ENCODE results near the gene WDCP.
"Not testable (repeated sequence)": the region's sequence is repeated elsewhere in the genome, so short reads cannot be mapped to it uniquely, and the experiment has no call there.

The WDCP gene

DNA sequence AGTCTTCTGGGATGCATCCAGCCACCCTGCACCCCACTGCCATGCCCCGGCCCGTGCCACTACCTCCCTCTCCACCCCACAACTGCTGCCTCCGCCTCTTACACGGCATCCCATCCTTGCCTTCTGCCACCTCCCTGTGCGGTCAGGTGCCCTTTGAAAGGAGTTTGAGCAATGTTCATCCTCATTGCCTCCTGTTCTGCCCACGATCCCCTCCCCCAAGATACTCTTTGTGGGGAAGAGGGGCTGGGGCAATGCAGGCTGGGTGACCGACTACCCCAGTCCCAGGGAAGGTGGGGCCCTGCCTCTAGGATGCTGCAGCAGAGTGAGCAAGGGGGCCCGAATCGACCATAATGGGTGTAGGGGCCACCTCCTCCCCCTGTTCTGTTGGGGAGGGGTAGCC lies 28.9 kb downstream of the WDCP start:
- Histone ChIP-seq H3K4me2 (ENCODE audit: low read length) (no peak overlapping the region), H3K9me3 (replicated peaks; ENCODE audit: low read length) (no peaks in the 10 kb centered on the region), H3K9ac (ENCODE audit: low read depth, low read length) (no peak overlapping the region), H3K4me3 (ENCODE audit: low read length) (no peak overlapping the region), H3K36me3 (ENCODE audit: insufficient read depth, low read length) (peaks cover 6% of the 10 kb centered on the region), H3K27me3 (ENCODE audit: control insufficient read depth, insufficient read depth, low read length) (no peaks in the 10 kb centered on the region), H3K4me1 (ENCODE audit: control insufficient read depth, insufficient read depth, low read length) (peaks cover 27% of the 10 kb centered on the region)

DNA sequence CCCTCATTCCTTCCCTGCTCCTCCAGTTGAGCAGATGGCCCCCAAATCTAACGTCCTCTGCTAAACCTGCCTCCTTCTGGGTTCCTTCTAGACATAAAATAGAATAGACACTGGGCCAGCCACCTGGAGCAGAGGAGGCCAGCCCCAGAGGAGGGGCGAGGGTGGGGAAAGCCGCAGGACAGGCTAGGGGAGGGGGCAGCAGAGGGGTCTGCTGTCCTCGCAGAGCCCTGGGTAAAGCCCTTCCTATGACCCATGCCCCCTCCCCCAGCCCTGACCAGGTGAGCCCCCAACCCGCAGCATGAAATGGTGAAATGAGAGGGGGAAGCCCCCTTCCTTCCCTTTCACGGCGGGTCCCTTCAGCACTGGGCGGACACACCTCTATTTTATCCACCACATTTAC lies 29.5 kb downstream of the WDCP start:
- no peaks in the 10 kb centered on the region for H3K27me3 ChIP-seq (ENCODE audit: control insufficient read depth, insufficient read depth, low read length)

DNA sequence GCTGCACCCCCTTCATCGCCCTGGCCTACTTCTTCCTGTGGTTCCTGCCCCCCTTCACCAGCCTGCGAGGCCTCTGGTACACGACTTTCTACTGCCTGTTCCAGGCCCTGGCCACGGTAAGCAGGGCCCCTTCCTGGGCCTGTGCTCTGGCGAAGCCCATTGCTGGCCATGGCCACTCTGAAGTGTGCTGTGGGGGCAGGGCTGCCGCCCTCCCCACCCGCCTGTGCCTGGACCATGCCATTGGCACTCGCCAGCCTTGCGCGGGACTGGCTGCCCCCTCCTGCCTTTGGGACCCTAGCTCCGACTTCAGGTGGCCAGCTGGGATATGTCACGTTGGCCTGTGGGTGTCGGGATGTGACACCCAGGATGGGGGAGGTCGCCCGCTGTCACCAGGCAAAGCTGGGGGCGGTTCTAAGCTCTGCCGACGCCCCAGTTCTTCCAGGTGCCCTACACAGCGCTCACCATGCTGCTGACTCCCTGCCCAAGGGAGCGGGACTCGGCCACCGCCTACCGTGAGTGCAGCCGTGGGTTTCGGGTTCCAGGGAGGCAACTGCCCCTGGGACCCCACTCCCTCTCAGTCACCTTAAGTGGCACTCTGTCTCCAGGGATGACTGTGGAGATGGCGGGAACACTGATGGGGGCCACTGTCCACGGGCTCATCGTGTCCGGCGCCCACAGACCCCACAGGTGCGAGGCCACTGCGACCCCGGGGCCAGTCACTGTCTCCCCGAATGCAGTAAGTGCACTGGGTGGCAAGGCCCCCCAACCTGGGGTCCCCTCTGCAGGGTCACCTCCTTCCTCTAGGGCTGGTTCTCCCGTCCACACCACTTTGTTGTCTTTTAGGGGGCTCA lies 30.1 kb downstream of the WDCP start:
- H3K4me3 ChIP-seq (ENCODE audit: low read length): no peak overlapping the region
- no peak overlapping the region for H3K9ac ChIP-seq (ENCODE audit: low read depth, low read length)
- H3K27me3 ChIP-seq (ENCODE audit: control insufficient read depth, insufficient read depth, low read length): no peaks in the 10 kb centered on the region
- peaks cover 31% of the 10 kb centered on the region for H3K4me1 ChIP-seq (ENCODE audit: control insufficient read depth, insufficient read depth, low read length)
- no peaks in the 10 kb centered on the region for H3K36me3 ChIP-seq (ENCODE audit: insufficient read depth, low read length)
- H3K4me2 ChIP-seq (ENCODE audit: low read length): no peak overlapping the region
- H3K9me3 ChIP-seq (replicated peaks; ENCODE audit: low read length): no peaks in the 10 kb centered on the region

More for the DNA sequence above, 29.5 kb downstream of the WDCP start:
- Histone ChIP-seq H3K4me1 (ENCODE audit: control insufficient read depth, insufficient read depth, low read length) (peaks cover 27% of the 10 kb centered on the region), H3K9ac (ENCODE audit: low read depth, low read length) (no peak overlapping the region), H3K4me3 (ENCODE audit: low read length) (no peak overlapping the region), H3K9me3 (replicated peaks; ENCODE audit: low read length) (no peaks in the 10 kb centered on the region), H3K36me3 (ENCODE audit: insufficient read depth, low read length) (peaks cover 3% of the 10 kb centered on the region), H3K4me2 (ENCODE audit: low read length) (no peak overlapping the region)

DNA sequence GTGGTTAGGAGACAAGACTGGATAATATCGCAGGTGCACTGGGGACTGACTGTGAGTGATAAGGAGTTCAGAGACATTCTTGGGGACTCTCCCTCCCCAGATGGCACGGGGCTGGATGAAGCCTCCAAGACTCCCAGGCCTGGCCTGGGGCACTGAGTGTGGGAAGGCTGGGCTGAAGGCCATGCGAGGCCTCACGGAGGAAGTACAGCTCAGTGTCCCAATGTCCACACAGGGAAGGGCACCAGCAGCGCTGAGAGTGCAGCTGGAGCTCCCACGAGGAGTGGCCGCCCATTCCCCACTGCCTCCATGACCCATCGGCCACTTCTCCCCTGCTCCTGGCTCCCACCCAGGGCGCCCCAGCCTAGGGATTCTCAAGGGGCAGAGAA lies 30.8 kb downstream of the WDCP start:
- peak overlapping the region; percentile 55 for H3K4me2 ChIP-seq (ENCODE audit: low read length)
- no peaks in the 10 kb centered on the region for H3K9me3 ChIP-seq (replicated peaks; ENCODE audit: low read length)
- H3K4me3 ChIP-seq (ENCODE audit: low read length): no peak overlapping the region
- no peaks in the 10 kb centered on the region for H3K27me3 ChIP-seq (ENCODE audit: control insufficient read depth, insufficient read depth, low read length)
- no peaks in the 10 kb centered on the region for H3K36me3 ChIP-seq (ENCODE audit: insufficient read depth, low read length)
- H3K4me1 ChIP-seq (ENCODE audit: control insufficient read depth, insufficient read depth, low read length): peaks cover 31% of the 10 kb centered on the region
- H3K9ac ChIP-seq (ENCODE audit: low read depth, low read length): peak overlapping the region; percentile 64

DNA sequence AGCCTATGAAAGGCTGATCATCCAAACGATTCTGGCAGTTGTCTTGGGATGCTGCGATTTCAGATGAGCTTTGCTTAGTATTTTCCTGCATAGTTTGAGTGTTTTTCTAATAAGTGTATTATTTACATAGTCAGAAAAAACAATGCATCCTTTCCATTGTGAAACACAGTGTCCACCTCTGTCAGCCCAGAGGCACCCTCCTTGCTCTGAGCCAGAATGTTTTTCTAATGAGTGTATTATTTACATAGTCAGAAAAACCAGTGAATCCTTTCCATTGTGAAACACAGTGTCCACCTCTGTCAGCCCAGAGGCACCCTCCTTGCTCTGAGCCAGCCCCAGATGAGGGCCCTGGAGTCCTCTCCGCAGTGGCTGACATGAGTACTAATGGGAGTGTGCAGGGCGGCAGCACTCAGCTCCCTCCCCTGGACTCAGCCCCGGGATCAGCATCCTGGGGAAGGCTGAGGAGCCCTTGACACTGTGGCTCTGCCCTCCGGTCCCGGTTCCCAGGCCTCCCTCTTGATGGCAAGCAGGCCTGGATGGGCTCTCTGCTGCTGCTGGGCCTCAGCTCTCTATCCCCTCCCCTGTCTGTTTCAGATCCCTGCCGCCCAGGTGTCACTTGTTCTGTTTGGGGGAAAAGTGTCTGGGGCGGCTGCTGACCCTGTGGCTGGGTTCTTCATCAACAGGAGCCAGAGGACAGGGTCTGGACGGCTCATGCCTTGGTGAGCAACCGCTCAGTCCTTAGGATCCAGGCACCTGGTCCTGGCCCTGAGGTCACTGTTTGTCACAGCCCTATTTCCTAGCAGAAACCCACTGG lies 31.4 kb downstream of the WDCP start:
- Histone ChIP-seq H3K9me3 (replicated peaks; ENCODE audit: low read length) (no peaks in the 10 kb centered on the region), H3K4me1 (ENCODE audit: control insufficient read depth, insufficient read depth, low read length) (peaks cover 31% of the 10 kb centered on the region), H3K27me3 (ENCODE audit: control insufficient read depth, insufficient read depth, low read length) (no peaks in the 10 kb centered on the region), H3K9ac (ENCODE audit: low read depth, low read length) (peak overlapping the region; percentile 64), H3K4me2 (ENCODE audit: low read length) (peak overlapping the region; percentile 63), H3K4me3 (ENCODE audit: low read length) (peak overlapping the region; percentile 23), H3K36me3 (ENCODE audit: insufficient read depth, low read length) (no peaks in the 10 kb centered on the region)

DNA sequence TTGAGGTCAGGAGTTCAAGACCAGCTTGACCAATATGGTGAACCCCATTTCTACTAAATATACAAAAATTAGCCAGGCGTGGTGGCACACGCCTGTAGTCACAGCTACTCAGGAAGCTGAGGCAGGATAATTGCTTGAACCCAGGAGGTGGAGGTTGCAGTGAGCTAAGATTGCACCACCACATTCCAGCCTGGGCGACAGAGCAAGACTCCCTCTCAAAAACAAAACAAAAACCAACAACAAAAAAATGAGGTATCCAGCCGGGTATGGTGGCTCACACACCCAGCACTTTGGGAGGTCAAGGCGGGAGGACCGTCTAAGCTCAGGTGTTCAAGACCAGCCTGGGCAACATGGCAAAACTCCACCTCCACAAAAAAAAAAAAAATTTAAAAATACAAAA lies 32.3 kb downstream of the WDCP start:
- not testable (repeated sequence) for H3K4me3 ChIP-seq (ENCODE audit: low read length); H3K36me3 ChIP-seq (ENCODE audit: insufficient read depth, low read length); H3K9me3 ChIP-seq (replicated peaks; ENCODE audit: low read length); H3K27me3 ChIP-seq (ENCODE audit: control insufficient read depth, insufficient read depth, low read length)
- Histone ChIP-seq H3K4me1 (ENCODE audit: control insufficient read depth, insufficient read depth, low read length) (peaks cover 39% of the 10 kb centered on the region), H3K4me2 (ENCODE audit: low read length) (peak overlapping the region; percentile 63), H3K9ac (ENCODE audit: low read depth, low read length) (peak overlapping the region; percentile 18)

DNA sequence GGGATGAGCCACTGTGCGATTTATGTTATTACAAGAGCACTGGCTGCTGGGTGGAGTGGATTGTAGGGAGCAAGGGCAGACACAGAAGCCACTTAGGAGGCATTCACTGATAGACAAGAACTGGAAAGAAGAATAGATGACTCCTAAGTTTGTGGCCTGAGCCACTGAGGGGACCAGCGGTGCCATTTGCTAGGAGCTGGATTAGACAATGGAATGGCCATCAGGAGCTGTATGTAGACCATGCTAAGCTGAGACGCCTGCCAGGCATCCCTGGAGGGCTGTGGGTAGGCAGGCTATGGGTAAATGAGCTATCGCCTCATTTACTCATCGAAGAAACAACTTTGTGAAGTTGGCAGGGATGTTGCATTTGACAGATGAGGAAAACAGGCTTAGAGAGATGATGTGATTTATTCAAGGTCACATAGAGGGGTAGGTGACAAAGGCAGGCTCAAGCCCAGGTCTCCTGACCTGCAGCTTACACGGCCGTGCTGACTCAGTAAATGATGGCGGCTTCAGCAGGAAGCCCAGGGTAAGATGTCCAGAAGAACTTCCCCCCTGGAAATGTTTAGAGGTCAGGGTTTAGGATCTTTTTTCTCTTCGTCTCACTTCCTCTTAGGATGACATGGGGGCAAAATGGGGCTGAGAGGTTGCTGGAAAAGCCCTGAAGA lies 34.5 kb downstream of the WDCP start:
- H3K4me3 ChIP-seq (ENCODE audit: low read length): no peak overlapping the region

DNA sequence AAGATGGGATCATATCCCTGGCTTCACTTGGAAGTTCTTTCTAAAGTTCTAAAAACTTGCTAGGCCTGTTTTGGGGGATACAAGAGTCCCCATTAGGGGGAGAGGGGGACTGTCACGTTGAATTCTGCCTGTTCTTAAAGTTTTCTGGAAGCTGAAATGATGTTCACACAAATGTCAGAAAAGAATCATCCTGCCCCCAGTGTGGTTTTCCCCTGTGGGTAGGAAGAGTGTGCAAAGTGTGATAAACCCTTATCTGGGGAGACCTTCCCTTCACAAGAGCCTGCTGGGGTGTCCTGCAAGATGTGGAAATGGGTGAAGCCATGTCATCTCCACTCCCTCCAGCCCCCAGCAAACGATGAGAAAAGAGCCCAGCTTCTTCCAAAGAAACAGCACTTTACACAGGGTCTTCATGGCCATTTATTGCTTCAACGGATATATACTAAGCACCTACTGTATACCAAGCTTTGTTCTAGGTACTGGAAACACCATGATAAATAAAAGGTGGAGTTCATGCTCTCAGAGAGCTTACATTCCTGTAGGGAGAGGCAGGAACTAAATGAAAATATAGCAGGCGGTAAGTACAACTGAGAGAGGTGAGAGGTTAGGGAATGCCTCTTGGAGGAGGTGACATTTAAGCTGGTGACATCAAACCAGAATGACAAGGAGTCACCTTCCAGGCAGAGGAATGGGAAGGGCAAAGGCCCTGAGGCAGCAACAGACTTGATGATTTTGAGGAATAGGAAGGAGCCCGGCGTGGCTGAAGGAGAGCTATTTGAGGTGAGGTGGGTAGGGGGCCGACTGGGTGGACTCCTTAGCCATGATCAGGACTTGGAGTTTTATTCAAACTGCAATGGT lies 35.7 kb downstream of the WDCP start:
- Histone ChIP-seq H3K4me3 (ENCODE audit: low read length) (no peak overlapping the region), H3K4me1 (ENCODE audit: control insufficient read depth, insufficient read depth, low read length) (peaks cover 38% of the 10 kb centered on the region)

More for the DNA sequence above, 34.5 kb downstream of the WDCP start:
- H3K4me1 ChIP-seq (ENCODE audit: control insufficient read depth, insufficient read depth, low read length): peaks cover 45% of the 10 kb centered on the region
- H3K36me3 ChIP-seq (ENCODE audit: insufficient read depth, low read length): no peaks in the 10 kb centered on the region
- H3K4me2 ChIP-seq (ENCODE audit: low read length): no peak overlapping the region
- no peaks in the 10 kb centered on the region for H3K9me3 ChIP-seq (replicated peaks; ENCODE audit: low read length)
- H3K9ac ChIP-seq (ENCODE audit: low read depth, low read length): no peak overlapping the region
- H3K27me3 ChIP-seq (ENCODE audit: control insufficient read depth, insufficient read depth, low read length): no peaks in the 10 kb centered on the region

DNA sequence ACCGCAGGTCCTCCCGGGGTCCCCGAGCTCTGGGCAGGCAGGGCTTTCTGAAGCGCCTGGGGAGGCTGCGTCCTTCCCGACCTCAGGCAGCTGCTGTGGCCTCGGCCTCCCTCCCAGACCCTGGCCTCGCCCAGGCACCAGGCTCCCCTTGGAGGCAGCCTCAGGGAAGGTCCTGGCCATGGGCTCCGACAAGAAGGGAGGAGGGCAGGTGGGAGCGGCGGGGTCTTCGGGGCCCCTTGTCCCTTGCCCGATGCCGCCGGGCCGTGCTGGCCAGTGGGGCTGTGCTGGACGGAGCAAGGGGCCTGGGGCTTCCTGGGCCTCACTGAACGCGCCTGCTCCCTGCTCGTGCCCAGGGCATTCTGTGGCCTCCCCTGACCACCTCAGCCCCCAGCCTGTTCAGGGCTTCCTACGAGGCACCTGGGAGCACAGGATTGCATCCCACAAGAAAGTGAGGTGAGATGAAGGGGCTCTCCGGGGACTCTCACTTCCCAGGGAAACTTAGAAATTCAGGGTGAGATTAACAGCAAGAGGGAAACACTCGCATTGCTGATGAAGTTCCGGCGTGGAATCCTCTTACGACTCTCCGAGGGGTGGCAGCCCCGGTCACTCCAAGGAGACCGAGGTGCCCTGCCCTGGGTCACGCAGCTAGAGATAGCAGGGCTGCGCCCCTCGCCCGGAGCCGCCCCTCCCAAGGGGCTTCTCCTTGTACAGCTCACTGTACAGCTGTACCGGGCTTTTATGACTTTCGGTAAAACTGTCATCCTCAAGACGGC lies 36.5 kb downstream of the WDCP start:
- H3K4me2 ChIP-seq (ENCODE audit: low read length): peak overlapping the region; percentile 94
- no peaks in the 10 kb centered on the region for H3K9me3 ChIP-seq (replicated peaks; ENCODE audit: low read length)
- peaks cover 30% of the 10 kb centered on the region for H3K4me1 ChIP-seq (ENCODE audit: control insufficient read depth, insufficient read depth, low read length)
- peak overlapping the region; percentile 79 for H3K9ac ChIP-seq (ENCODE audit: low read depth, low read length)
- H3K4me3 ChIP-seq (ENCODE audit: low read length): peak overlapping the region; percentile 73
- no peaks in the 10 kb centered on the region for H3K36me3 ChIP-seq (ENCODE audit: insufficient read depth, low read length)
- no peaks in the 10 kb centered on the region for H3K27me3 ChIP-seq (ENCODE audit: control insufficient read depth, insufficient read depth, low read length)

More for the DNA sequence above, 35.7 kb downstream of the WDCP start:
- Histone ChIP-seq H3K9me3 (replicated peaks; ENCODE audit: low read length) (no peaks in the 10 kb centered on the region), H3K27me3 (ENCODE audit: control insufficient read depth, insufficient read depth, low read length) (no peaks in the 10 kb centered on the region), H3K4me2 (ENCODE audit: low read length) (no peak overlapping the region), H3K36me3 (ENCODE audit: insufficient read depth, low read length) (no peaks in the 10 kb centered on the region), H3K9ac (ENCODE audit: low read depth, low read length) (no peak overlapping the region)

DNA sequence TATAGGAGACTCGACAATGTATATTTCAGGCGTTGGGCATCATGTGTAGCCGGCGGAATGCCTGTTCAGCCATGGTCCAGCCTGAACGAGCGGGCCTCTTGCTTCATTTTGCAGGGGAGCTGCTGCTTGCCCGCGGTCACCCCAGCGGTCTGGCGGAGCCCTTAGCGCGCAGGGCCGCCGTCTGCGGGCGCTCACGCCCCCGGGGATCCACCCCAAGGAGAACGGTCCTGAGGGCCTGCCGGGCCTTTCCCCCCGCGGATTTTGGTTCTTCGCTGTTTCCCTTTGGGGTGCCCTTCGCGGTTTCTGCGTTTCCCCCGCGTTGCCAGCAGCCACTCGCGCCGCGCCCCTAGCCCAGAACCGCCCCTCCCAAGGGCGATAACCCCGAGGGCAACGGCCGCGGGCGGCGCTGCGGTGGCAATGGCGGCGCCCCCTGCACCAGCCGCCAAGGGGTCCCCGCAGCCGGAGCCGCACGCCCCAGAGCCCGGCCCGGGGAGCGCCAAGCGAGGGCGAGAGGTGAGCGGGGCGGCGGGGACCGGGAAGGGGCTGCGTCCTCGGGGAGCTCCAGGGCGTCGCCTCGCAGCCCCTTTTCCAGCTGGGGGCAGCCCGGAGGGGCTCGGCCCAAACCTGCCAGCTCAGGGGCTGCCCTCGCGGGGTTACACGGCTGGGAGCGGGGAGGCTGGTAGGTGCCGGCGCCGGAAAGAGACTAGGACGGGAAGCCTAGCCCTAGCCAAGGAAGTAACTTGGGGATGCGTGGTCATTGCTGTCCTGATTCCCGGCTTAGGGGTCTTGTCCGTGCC lies 37.3 kb downstream of the WDCP start, which contains the start of gene MFSD2B:
Gene MFSD2B, plus strand, starts transcription at position 406 of the 797 bp plus-strand sequence. Its CDS starts 12 bp downstream, at position 418.
- H3K27me3 ChIP-seq (ENCODE audit: control insufficient read depth, insufficient read depth, low read length): no peaks in the 10 kb centered on the region
- H3K4me3 ChIP-seq (ENCODE audit: low read length): peak within 1 kb of the TSS; percentile 73
- H3K4me2 ChIP-seq (ENCODE audit: low read length): peak within 1 kb of the TSS; percentile 94
- H3K9ac ChIP-seq (ENCODE audit: low read depth, low read length): peak within 1 kb of the TSS; percentile 79
- H3K36me3 ChIP-seq (ENCODE audit: insufficient read depth, low read length): no peaks in the 10 kb centered on the region
- H3K9me3 ChIP-seq (replicated peaks; ENCODE audit: low read length): no peaks in the 10 kb centered on the region
- peaks cover 22% of the 10 kb centered on the region for H3K4me1 ChIP-seq (ENCODE audit: control insufficient read depth, insufficient read depth, low read length)

Measured in skeletal muscle satellite cell (primary cell).